KBM-7 (cell line): ENCODE measurements around the gene FAM168A.

Experiments
- DNase-seq: peaks from one replicate; pipeline ENCODE4 v3.0.0-alpha.2; 2015
- in situ Hi-C: fragments of 300-500 bp; cut with MboI; formaldehyde crosslinking; loops from 2 replicates; pipeline ENCODE4 v1.14.3; 2020; ENCODE audit warnings: low sequenced_read_pairs, low pct_unique_long_range_greater_than_20kb, mixed read lengths

Gene FAM168A

GRCh38 chr11:73566422-73566821 lies 31.5 kb downstream of the FAM168A start:
- DNase-seq: no peak
- in situ Hi-C loops: no loop called here

GRCh38 chr11:73565804-73566203 lies 32.1 kb downstream of the FAM168A start:
- in situ Hi-C loops: no loop called here
- DNase-seq: no peak

GRCh38 chr11:73564903-73565302 lies 33.0 kb downstream of the FAM168A start:
- no peak for DNase-seq
- in situ Hi-C loops: no loop called here

GRCh38 chr11:73563539-73564200 lies 34.2 kb downstream of the FAM168A start:
- in situ Hi-C loops: no loop called here
- DNase-seq: no peak

GRCh38 chr11:73559743-73560142 lies 38.2 kb downstream of the FAM168A start:
- in situ Hi-C loops: no loop called here
- DNase-seq: no peak

GRCh38 chr11:73556966-73557365 lies 40.9 kb downstream of the FAM168A start:
- in situ Hi-C loops: no loop called here
- no peak for DNase-seq

- in situ Hi-C loops: no loop called here
- no peak for DNase-seq
Measured at GRCh38 chr11:73555615-73556014, 42.3 kb downstream of the FAM168A start.

- DNase-seq: no peak
- in situ Hi-C loops: no loop called here
Measured at GRCh38 chr11:73554671-73555320, 43.1 kb downstream of the FAM168A start.

GRCh38 chr11:73553266-73553665 lies 44.6 kb downstream of the FAM168A start:
- DNase-seq: no peak
- in situ Hi-C loops: no loop called here

GRCh38 chr11:73551677-73552076 lies 46.2 kb downstream of the FAM168A start:
- in situ Hi-C loops: no loop called here
- DNase-seq: no peak

GRCh38 chr11:73549376-73549775 lies 48.5 kb downstream of the FAM168A start:
- in situ Hi-C loops: no loop called here
- no peak for DNase-seq

- in situ Hi-C loops: no loop called here
Measured at GRCh38 chr11:73547706-73548595, 50.0 kb downstream of the FAM168A start.

GRCh38 chr11:73542175-73542574 lies 55.7 kb downstream of the FAM168A start:
- in situ Hi-C loops: no loop called here
- DNase-seq: no peak

More at GRCh38 chr11:73547706-73548595, 50.0 kb downstream of the FAM168A start:
- no peak for DNase-seq

GRCh38 chr11:73539506-73540084 lies 58.3 kb downstream of the FAM168A start:
- in situ Hi-C loops: no loop called here
- no peak for DNase-seq

GRCh38 chr11:73538381-73538872 lies 59.5 kb downstream of the FAM168A start:
- DNase-seq: peak; percentile 94
- in situ Hi-C loops: no loop called here

GRCh38 chr11:73537969-73538368 lies 59.9 kb downstream of the FAM168A start:
- no peak for DNase-seq
- in situ Hi-C loops: no loop called here

GRCh38 chr11:73536961-73537360 lies 61.0 kb downstream of the FAM168A start:
- no peak for DNase-seq
- in situ Hi-C loops: no loop called here

- DNase-seq: no peak
- in situ Hi-C loops: no loop called here
Measured at GRCh38 chr11:73532310-73532709, 65.6 kb downstream of the FAM168A start.

GRCh38 chr11:73531386-73531785 lies 66.5 kb downstream of the FAM168A start:
- in situ Hi-C loops: no loop called here
- no peak for DNase-seq
